Fibroblast of gingiva (primary cell): ENCODE data around the gene BTK.
A peak's percentile ranks its signal among the peaks of the same experiment; 100 is the strongest.

Source experiments
- DNase-seq: peaks from one replicate; pipeline ENCODE4 v3.0.0-alpha.2; 2011; ENCODE audit warnings: low read depth

Gene BTK

GRCh38 chrX:101385795-101386541 lies at the start of gene BTK:
Gene BTK, minus strand, starts transcription at chrX:101386191. Its CDS starts 10,907 bp downstream, at chrX:101375284.
- DNase-seq, result no peak

- DNase-seq, result no peak
Observed at GRCh38 chrX:101430457-101431078, 44.6 kb upstream of the BTK start.

GRCh38 chrX:101429934-101430333 lies 43.9 kb upstream of the BTK start:
- DNase-seq, result no peak

GRCh38 chrX:101427954-101428353 lies 42.0 kb upstream of the BTK start:
- no peak for DNase-seq

- no peak for DNase-seq
Observed at GRCh38 chrX:101419489-101419888, 33.5 kb upstream of the BTK start.

- peak; percentile 16 for DNase-seq
Observed at GRCh38 chrX:101417981-101418841, 32.2 kb upstream of the BTK start.

- no peak for DNase-seq
Observed at GRCh38 chrX:101417190-101417589, 31.2 kb upstream of the BTK start.

GRCh38 chrX:101416691-101417090 lies 30.7 kb upstream of the BTK start:
- DNase-seq, result no peak

GRCh38 chrX:101415180-101416145 lies 29.5 kb upstream of the BTK start:
- peak; percentile 59 for DNase-seq

- no peak for DNase-seq
Observed at GRCh38 chrX:101411984-101412383, 26.0 kb upstream of the BTK start.

GRCh38 chrX:101410461-101410860 lies 24.5 kb upstream of the BTK start:
- DNase-seq, result no peak

GRCh38 chrX:101409043-101409442 lies 23.1 kb upstream of the BTK start:
- DNase-seq, result no peak

- no peak for DNase-seq
Observed at GRCh38 chrX:101408532-101408841, 22.5 kb upstream of the BTK start.

GRCh38 chrX:101407748-101408531 lies 21.9 kb upstream of the BTK start, which contains the start of the genes GLA and HNRNPH2:
Gene GLA, minus strand, starts transcription at chrX:101407925. Its CDS starts 22 bp downstream, at chrX:101407903.
Gene HNRNPH2, plus strand, starts transcription at chrX:101408222. Its CDS starts 3,767 bp downstream, at chrX:101411989.
- peak; percentile 98 for DNase-seq

- DNase-seq, result no peak
Observed at GRCh38 chrX:101407167-101407747, 21.3 kb upstream of the BTK start.

- DNase-seq, result no peak
Observed at GRCh38 chrX:101399825-101400224, 13.8 kb upstream of the BTK start.

- no peak for DNase-seq
Observed at GRCh38 chrX:101398694-101399093, 12.7 kb upstream of the BTK start.

- DNase-seq, result no peak
Observed at GRCh38 chrX:101397779-101398178, 11.8 kb upstream of the BTK start.

- DNase-seq, result peak; percentile 49
Observed at GRCh38 chrX:101395789-101396188, 9.8 kb upstream of the BTK start.

- DNase-seq, result no peak
Observed at GRCh38 chrX:101394372-101394771, 8.4 kb upstream of the BTK start.
